GM12878 (cell line): ENCODE data around the gene ARMC2.

ENCODE experiments used
- CEBPB ChIP-seq, 2 experiments: fragments of 150-350 bp in 1 of 2; IDR thresholded peaks; 2 replicates each; pipeline ENCODE4 v1.6.1; 2012 to 2014; ENCODE audit warnings: low read depth in 2 of 2, low read length in 2 of 2, borderline replicate concordance in 1 of 2, inconsistent platforms in 1 of 2
- CHD2 ChIP-seq: IDR thresholded peaks from 2 replicates; pipeline ENCODE4 v1.6.1; 2011; ENCODE audit warnings: low read depth, low read length, improper control_type of control experiment, borderline replicate concordance
- GABPA ChIP-seq: IDR thresholded peaks from 2 replicates; pipeline ENCODE4 v1.6.1; 2014; ENCODE audit warnings: antibody characterized with exemption, low read depth, mild to moderate bottlenecking, inconsistent platforms
- RAD21 ChIP-seq: IDR thresholded peaks from 2 replicates; pipeline ENCODE4 v1.6.1; 2011; ENCODE audit warnings: mild to moderate bottlenecking, low read depth, low read length, moderate library complexity; ENCODE audit not compliant: insufficient read depth
- RFX5 ChIP-seq: IDR thresholded peaks from 2 replicates; pipeline ENCODE4 v1.6.1; 2011; ENCODE audit warnings: low read depth, low read length, improper control_type of control experiment
- SPI1 ChIP-seq: IDR thresholded peaks from 2 replicates; pipeline ENCODE4 v1.6.1; 2011; ENCODE audit warnings: low read depth, mild to moderate bottlenecking, low read length, moderate library complexity, borderline replicate concordance; ENCODE audit not compliant: insufficient read depth
- STAT1 ChIP-seq: fragments of 450-650 bp; conservative IDR thresholded peaks from 2 replicates; pipeline ENCODE4 v1.6.1; 2014; ENCODE audit warnings: antibody characterized with exemption, mild to moderate bottlenecking
- ZSCAN29 ChIP-seq: fragments of 450-650 bp; IDR thresholded peaks from 2 replicates; pipeline ENCODE4 v1.6.1; 2017; ENCODE audit warnings: mild to moderate bottlenecking, moderate library complexity
- TF ChIP-seq, protein P1 (sequence below), 3 experiments: IDR thresholded peaks in 2 of 3; conservative IDR thresholded peaks in 1 of 3; 2 replicates each; pipeline ENCODE4 v1.5.1; 2011; ENCODE audit warnings: low read depth in 3 of 3, low read length in 3 of 3, mild to moderate bottlenecking in 3 of 3, control low read depth in 2 of 3, moderate library complexity in 2 of 3, inconsistent platforms in 1 of 3, mixed read lengths in 1 of 3; ENCODE audit not compliant: control insufficient read depth in 2 of 3, insufficient read depth in 1 of 3; ENCODE audit errors: extremely low read depth in 1 of 3
- TF ChIP-seq, protein P2 (sequence below): IDR thresholded peaks from 2 replicates; pipeline ENCODE4 v1.6.1; 2012; ENCODE audit warnings: low read depth, low read length, improper control_type of control experiment
- TF ChIP-seq, protein P3 (sequence below): IDR thresholded peaks from 2 replicates; pipeline ENCODE4 v1.6.1; 2012; ENCODE audit warnings: mild to moderate bottlenecking, low read depth, low read length
- TF ChIP-seq, protein P4 (sequence below): fragments of 450-650 bp; IDR thresholded peaks from 2 replicates; pipeline ENCODE4 v1.6.1; 2016; ENCODE audit warnings: mild to moderate bottlenecking

DNA sequence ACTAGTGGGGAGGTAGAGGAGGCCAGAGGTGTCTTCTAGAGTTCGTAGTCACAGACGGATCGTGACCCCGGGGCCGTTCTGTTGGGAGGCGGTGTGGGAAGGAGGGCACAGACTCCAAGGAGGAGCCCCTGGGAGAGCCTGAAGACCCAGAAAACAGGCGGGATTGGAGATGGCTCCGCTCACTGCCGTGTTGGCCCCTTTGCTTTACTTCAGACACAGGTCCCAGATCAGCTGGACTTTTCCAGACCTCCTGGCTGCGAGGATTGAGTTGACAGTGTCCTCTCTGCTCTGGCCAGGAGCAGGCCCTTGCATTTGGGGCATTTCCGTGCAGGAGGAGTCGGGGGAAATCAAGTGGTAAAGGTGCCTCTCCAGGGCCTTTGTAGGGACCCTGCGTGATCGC lies 112.9 kb downstream of the ARMC2 start:
- TF ChIP-seq, protein P1, sequence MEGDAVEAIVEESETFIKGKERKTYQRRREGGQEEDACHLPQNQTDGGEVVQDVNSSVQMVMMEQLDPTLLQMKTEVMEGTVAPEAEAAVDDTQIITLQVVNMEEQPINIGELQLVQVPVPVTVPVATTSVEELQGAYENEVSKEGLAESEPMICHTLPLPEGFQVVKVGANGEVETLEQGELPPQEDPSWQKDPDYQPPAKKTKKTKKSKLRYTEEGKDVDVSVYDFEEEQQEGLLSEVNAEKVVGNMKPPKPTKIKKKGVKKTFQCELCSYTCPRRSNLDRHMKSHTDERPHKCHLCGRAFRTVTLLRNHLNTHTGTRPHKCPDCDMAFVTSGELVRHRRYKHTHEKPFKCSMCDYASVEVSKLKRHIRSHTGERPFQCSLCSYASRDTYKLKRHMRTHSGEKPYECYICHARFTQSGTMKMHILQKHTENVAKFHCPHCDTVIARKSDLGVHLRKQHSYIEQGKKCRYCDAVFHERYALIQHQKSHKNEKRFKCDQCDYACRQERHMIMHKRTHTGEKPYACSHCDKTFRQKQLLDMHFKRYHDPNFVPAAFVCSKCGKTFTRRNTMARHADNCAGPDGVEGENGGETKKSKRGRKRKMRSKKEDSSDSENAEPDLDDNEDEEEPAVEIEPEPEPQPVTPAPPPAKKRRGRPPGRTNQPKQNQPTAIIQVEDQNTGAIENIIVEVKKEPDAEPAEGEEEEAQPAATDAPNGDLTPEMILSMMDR (IDR thresholded peaks at IDR 0.05 in 2 of 3, conservative IDR thresholded peaks at IDR 0.05 in 1 of 3; ENCODE audit: control insufficient read depth in 2 of 3, extremely low read depth in 1 of 3, insufficient read depth in 1 of 3, low read depth in 3 of 3, low read length in 3 of 3) = no peak
- TF ChIP-seq, protein P2, sequence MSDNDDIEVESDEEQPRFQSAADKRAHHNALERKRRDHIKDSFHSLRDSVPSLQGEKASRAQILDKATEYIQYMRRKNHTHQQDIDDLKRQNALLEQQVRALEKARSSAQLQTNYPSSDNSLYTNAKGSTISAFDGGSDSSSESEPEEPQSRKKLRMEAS = no peak
- TF ChIP-seq CHD2 (no peak), CEBPB (IDR thresholded peaks at IDR 0.05; ENCODE audit: borderline replicate concordance in 1 of 2, low read depth in 2 of 2, low read length in 2 of 2) (no peak), ZSCAN29 (no peak), GABPA (no peak), SPI1 (no peak), RAD21 (no peak), RFX5 (no peak), STAT1 (no peak)
- TF ChIP-seq, protein P3, sequence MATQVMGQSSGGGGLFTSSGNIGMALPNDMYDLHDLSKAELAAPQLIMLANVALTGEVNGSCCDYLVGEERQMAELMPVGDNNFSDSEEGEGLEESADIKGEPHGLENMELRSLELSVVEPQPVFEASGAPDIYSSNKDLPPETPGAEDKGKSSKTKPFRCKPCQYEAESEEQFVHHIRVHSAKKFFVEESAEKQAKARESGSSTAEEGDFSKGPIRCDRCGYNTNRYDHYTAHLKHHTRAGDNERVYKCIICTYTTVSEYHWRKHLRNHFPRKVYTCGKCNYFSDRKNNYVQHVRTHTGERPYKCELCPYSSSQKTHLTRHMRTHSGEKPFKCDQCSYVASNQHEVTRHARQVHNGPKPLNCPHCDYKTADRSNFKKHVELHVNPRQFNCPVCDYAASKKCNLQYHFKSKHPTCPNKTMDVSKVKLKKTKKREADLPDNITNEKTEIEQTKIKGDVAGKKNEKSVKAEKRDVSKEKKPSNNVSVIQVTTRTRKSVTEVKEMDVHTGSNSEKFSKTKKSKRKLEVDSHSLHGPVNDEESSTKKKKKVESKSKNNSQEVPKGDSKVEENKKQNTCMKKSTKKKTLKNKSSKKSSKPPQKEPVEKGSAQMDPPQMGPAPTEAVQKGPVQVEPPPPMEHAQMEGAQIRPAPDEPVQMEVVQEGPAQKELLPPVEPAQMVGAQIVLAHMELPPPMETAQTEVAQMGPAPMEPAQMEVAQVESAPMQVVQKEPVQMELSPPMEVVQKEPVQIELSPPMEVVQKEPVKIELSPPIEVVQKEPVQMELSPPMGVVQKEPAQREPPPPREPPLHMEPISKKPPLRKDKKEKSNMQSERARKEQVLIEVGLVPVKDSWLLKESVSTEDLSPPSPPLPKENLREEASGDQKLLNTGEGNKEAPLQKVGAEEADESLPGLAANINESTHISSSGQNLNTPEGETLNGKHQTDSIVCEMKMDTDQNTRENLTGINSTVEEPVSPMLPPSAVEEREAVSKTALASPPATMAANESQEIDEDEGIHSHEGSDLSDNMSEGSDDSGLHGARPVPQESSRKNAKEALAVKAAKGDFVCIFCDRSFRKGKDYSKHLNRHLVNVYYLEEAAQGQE = no peak
- TF ChIP-seq, protein P4, sequence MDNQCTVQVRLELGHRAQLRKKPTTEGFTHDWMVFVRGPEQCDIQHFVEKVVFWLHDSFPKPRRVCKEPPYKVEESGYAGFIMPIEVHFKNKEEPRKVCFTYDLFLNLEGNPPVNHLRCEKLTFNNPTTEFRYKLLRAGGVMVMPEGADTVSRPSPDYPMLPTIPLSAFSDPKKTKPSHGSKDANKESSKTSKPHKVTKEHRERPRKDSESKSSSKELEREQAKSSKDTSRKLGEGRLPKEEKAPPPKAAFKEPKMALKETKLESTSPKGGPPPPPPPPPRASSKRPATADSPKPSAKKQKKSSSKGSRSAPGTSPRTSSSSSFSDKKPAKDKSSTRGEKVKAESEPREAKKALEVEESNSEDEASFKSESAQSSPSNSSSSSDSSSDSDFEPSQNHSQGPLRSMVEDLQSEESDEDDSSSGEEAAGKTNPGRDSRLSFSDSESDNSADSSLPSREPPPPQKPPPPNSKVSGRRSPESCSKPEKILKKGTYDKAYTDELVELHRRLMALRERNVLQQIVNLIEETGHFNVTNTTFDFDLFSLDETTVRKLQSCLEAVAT = no peak
